ENCODE data around the gene HSPA5. TPM values are rescaled to one million over a fixed set of nuclear protein-coding genes. Genes with fewer than 3 reads are reported as not detected.
"Not testable (repeated sequence)": the region's sequence is repeated elsewhere in the genome, so short reads cannot be mapped to it uniquely, and the experiment has no call there.

Gene HSPA5
- polyA plus RNA-seq, 4 donors: 334 to 484 (median 389) TPM

DNA sequence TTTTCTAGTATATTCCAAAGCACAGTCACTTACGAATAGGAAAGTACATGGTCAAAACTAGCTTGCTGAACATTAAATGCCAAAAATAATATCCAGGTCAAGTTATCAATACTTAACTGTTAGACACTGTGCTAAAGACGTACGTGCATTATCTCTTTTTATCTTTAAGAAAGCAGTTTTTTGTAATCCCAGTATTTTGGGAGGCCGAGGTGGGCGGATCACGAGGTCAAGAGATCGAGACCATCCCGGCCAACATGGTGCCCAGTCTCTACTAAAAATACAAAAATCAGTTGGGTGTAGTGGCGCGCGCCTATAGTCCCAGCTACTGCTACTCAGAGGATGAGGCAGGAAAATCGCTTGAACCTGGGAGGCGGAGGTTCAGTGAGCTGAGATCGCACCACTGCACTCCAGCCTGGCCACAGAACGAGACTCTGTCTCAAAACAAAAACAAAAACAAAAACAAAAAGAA lies 2.7 kb upstream of the HSPA5 start:
- DNase-seq (ENCODE audit: low read depth in 4 of 4, low spot score in 3 of 4): no peak

DNA sequence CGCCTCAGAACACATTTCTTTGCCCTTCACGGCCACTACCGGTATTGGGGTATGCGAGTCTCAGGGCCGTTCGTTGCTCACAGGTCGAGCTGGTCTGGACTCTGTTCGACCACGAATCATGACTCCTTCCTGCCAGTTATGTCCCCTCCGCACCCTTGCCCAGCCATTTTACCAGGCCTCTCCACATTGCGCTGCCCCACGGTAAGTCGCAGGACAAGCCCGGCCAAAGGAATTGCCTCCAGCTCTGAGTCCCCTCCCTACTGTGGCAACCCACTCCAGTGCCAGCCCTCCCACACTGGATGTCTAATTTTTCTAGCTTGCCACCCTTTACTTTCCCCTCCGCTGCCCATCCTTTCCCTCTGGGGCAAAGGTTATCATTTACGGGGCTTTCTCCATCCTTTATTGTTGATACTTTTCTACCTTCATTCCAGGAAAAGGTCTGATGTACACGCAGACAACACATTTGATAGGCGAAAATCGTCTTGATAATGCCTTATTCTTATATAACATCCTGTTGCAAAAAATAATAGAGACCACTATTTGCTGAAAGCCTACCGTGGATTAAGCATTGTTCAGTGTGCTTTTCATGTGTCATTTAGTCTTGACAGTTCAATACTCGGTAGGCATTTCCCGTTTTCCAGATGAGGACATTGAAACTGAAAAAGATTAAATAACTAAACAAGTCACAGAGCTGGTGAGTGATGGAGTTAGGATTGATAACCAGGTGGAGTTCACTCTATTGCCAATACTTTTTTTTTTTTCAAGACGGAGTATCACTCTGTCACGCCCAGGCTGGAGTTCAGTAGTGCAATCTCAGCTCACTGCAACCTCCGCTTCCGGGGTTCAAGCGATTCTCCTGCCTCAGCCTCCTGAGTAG lies 958 bp upstream of the HSPA5 start:
- peak in 1 of 4 donors; percentile 14 for DNase-seq (ENCODE audit: low read depth in 4 of 4, low spot score in 3 of 4)

DNA sequence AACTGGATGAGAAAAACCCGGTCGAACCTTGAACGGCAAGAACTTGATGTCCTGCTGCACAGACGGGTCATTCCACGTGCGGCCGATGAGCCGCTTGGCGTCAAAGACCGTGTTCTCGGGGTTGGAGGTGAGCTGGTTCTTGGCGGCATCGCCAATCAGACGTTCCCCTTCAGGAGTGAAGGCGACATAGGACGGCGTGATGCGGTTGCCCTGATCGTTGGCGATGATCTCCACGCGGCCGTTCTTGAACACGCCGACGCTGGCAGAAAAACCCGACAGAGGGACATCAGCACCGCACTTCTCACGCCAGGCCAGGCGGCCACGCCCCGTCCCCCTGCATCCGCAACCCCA lies 519 bp downstream of the HSPA5 start:
- peak in 2 of 4 donors; percentile 8 to 10 for DNase-seq (ENCODE audit: low read depth in 4 of 4, low spot score in 3 of 4)

DNA sequence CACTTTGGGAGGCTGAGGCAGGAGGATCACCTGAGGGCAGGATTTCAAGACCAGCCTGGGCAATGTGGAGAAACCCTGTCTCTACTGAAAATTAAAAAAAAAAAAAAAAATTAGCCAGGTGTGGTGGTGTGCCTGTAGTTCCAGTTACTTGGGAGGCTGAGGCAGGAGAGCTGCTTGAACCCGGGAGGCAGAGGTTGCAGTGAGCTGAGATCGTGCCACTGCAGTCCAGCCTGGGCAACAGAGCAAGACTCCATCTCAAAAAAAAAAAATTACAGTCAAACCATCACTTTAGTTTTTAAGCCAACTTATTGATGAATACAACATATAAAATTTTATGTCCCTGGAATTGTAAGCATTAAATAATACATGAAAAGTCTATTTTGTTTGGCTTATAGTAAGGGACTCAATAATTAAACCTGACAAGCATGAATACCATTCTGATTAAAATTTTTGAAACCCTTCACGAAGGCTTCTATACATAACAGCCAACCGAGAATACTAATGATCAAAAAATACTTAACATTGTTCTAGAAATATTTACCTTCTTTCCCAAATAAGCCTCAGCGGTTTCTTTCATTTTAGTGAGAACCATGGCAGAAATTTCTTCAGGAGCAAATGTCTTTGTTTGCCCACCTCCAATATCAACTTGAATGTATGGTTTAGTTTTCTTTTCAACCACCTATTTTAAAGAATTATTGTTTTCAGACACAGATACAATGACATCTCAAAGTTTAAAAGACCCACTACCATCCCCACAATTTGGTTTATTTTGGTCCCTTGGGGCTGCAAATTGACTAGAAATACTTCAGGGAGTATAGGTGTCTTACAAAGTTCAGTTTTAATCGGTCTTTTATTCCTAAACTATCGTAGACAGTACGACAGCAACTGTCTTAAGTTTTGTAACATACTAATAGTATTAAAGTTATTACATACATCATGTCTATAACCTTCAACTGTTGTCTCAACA lies 1.2 kb downstream of the HSPA5 start:
- no peak for DNase-seq (ENCODE audit: low read depth in 4 of 4, low spot score in 3 of 4)

DNA sequence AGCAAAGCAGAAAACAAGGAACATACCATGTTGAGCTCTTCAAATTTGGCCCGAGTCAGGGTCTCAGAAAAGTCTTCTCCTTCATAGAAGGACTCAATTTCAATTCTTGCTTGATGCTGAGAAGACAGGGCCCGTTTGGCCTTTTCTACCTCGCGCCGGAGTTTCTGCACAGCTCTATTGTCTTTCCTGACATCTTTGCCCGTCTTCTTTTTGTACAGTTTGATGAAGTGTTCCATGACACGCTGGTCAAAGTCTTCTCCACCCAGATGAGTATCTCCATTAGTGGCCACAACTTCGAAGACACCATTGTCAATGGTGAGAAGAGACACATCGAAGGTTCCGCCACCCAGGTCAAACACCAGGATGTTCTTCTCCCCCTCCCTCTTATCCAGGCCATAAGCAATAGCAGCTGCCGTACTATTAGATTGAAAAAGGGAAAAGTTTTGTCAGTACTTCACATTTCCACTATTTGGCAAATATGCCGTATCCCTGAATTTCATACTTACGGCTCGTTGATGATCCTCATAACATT lies 2.2 kb downstream of the HSPA5 start:
- no peak for DNase-seq (ENCODE audit: low read depth in 4 of 4, low spot score in 3 of 4)

DNA sequence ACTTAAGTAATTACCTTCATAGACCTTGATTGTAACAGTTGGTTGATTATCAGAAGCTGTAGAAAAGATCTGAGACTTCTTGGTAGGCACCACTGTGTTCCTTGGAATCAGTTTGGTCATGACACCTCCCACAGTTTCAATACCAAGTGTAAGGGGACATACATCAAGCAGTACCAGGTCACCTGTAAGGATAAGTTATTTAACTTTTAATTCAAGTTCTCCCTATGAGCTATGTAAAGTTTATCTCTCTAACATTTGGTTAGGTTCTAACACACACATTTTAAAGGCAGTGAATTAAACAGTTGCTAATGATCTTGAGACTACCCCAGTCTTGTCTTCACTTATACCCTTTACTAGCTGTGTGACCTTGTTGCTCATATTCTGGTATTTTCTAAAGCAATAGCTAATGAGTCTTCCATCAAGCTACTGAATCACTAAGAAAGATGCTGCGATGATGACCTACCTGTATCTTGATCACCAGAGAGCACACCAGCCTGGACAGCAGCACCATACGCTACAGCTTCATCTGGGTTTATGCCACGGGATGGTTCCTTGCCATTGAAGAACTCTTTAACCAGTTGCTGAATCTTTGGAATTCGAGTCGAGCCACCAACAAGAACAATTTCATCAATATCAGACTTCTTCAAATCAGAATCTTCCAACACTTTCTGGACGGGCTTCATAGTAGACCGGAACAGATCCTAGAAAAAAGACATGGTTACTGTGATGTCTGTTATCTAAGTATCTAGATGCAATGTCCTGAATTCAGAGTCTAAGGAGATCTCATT lies 2.8 kb downstream of the HSPA5 start:
- DNase-seq (ENCODE audit: low read depth in 4 of 4, low spot score in 3 of 4): no peak

DNA sequence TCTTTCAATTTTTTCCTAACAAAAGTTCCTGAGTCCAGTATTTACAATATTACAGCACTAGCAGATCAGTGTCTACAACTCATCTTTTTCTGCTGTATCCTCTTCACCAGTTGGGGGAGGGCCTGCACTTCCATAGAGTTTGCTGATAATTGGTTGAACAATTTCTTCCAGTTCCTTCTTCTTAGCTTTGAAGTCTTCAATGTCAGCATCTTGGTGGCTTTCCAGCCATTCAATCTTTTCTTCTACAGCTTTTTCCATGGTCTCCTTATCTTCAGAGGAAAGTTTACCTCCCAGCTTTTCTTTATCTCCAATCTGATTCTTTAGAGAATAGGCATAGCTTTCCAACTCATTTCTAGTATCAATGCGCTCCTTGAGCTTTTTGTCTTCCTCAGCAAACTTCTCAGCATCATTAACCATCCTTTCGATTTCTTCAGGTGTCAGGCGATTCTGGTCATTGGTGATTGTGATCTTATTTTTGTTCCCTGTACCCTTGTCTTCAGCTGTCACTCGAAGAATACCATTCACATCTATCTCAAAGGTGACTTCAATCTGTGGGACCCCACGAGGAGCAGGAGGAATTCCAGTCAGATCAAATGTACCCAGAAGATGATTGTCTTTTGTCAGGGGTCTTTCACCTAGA lies 4.5 kb downstream of the HSPA5 start:
- DNase-seq (ENCODE audit: low read depth in 4 of 4, low spot score in 3 of 4): not testable (repeated sequence)

DNA sequence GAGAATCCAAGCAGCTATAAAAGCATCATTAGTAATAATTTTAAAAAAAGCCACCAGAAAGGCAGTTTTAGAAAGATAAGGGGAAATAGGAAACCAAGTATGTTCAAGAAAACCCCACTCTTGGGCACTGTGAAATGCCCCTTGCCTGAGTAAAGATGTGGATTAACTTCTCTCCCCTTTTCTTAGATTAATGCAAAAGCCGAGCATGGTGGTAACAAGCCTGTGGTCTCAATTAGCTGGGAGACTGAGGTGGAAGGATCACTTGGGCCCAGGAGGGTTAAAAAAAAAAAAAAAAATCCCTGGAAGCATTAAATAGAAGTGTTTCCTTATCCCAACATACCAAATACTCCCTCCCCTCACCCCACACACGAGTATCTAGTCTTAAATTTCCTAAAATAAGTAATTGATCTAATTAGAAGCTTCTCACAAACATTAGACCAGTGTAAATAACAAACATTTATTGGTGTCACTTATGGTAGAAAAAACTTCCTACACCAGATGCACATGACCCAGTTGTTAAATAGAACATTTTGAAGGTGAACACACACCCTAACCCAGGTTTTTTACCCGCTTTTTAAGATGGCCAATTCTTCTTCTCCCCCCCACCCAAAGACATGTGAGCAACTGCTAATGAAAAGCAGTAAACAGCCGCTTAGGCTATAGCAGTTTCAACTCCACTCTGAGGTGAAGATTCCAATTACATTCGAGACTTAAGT lies 5.2 kb downstream of the HSPA5 start:
- DNase-seq (ENCODE audit: low read depth in 4 of 4, low spot score in 3 of 4): no peak

DNA sequence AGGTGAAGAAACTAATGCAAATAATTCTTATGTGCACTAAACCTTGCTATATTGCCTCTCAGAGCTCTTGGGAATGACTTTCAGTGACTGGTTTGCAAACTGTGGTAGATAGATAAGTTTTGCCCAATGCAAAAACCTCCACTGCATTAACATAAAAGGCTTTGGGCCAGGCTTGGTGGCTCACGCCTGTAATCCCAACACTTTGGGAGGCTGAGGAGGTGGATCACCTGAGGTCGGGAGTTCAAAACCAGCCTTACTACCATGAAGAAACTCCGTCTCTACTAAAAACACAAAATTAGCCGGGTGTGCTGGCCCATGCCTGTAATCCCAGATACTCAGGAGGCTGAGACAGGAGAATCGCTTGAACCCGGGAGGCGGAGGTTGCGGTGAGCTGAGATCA lies 7.0 kb downstream of the HSPA5 start:
- DNase-seq (ENCODE audit: low read depth in 4 of 4, low spot score in 3 of 4): not testable (repeated sequence)

DNA sequence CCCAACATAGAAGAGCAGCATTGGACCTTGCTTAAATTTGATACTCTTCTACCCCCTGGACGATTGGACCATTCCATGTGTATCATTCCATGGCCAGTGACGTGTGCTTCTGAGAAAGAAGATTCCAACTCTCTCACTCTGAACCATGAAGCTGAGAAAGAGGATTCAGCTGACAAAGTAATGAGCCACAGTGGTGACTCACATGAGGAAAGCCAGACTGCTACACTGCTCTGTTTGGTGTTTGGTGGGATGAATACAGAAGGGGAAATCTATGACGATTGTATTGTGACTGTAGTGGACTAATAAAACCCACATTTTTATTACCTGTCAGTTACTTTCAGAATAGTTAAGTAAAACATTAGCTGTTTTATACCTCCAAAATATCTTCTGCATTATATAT lies 7.5 kb downstream of the HSPA5 start:
- DNase-seq (ENCODE audit: low read depth in 4 of 4, low spot score in 3 of 4): no peak

DNA sequence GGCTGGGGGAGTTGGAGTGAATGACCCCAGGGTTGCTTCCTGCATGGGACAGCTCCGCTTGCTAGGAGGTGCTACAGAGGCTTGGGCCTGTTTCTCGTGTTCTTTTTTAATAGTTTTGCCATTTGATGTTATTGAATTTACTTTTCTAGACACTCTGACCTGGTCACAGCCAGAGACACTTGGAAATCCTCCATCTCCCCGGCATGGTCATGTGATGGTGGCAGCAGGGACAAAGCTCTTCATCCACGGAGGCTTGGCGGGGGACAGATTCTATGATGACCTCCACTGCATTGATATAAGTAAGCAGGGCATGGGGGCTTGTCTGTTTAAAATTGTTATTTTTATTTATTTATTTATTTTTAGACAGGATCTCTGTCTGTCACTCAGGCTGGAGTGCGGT lies 13.4 kb downstream of the HSPA5 start:
- no peak for DNase-seq (ENCODE audit: low read depth in 4 of 4, low spot score in 3 of 4)

DNA sequence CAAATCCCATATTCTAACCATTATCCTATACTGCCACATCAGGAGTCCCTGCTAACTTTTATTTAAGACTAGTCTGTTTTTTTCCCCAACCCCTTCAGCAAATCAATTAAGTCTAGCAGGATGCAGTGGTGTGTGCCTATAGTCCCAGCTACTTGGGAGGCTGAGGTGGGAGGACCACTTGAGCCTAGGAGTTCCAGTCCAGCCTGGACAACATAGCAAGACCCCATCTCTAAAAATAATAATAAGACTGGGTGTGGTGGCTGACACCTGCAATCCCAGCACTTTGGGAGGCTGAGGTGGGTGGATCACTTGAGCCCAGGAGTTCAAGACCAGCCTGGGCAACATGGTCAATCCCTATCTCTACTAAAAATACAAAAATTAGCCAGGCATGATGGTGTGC lies 16.3 kb downstream of the HSPA5 start:
- not testable (repeated sequence) for DNase-seq (ENCODE audit: low read depth in 4 of 4, low spot score in 3 of 4)

DNA sequence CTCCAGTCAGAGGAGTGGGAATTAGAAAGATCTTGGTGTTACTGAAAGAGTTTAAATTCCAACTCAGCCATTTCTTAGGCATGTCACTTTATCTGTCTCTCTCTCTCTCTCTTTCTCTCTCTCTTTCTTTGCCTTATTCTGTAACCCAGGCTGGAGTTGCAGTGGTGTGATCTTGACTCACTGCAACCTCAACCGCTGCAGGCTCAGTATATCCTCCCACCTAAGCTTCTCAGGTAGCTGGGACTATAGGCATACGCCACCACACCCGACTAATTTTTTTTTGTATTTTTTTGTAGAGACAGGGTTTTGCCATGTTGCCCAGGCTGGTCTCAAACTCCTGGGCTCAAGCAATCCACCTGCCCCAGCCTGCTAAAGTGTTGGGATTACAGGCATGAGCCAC lies 22.5 kb downstream of the HSPA5 start:
- DNase-seq (ENCODE audit: low read depth in 4 of 4, low spot score in 3 of 4): no peak

DNA sequence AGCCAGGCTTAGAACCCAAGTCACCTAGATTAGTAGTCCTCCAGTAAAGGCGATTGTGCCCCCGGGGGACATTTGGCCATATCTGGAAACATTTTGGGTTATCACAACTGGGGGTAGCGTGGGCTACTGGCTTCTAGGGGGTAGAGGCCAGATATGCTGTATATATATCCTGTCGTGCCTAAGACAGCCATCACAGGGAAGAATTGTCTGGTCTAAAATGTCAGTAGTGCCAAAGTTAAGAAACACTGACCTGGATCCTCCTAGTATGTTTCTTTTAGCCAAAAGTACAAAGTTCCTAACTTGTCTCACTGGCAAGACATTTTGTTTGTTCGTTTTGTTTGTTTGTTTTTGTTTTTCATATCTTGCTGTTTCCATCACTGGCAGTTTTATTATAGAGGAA lies 27.0 kb downstream of the HSPA5 start:
- no peak for DNase-seq (ENCODE audit: low read depth in 4 of 4, low spot score in 3 of 4)

DNA sequence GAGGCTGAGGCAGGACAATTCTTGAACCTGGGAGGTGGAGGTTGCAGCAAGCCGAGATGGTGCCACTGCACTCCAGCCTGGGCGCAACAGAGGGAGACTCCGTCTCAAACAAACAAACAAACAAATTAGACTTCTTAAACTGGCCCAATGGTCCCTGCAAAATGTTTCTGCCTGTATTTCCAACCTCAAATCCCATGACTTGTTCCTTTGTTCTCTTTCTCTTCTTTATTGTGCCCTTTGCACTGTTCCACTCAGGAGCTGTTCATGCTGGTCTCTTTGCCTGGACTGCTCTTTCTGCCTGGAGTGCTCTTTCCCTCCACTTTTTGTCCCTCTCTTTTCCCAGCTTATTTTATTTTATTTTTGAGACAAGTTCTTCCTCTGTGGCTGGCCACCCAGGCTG lies 36.7 kb downstream of the HSPA5 start:
- no peak for DNase-seq (ENCODE audit: low read depth in 4 of 4, low spot score in 3 of 4)

DNA sequence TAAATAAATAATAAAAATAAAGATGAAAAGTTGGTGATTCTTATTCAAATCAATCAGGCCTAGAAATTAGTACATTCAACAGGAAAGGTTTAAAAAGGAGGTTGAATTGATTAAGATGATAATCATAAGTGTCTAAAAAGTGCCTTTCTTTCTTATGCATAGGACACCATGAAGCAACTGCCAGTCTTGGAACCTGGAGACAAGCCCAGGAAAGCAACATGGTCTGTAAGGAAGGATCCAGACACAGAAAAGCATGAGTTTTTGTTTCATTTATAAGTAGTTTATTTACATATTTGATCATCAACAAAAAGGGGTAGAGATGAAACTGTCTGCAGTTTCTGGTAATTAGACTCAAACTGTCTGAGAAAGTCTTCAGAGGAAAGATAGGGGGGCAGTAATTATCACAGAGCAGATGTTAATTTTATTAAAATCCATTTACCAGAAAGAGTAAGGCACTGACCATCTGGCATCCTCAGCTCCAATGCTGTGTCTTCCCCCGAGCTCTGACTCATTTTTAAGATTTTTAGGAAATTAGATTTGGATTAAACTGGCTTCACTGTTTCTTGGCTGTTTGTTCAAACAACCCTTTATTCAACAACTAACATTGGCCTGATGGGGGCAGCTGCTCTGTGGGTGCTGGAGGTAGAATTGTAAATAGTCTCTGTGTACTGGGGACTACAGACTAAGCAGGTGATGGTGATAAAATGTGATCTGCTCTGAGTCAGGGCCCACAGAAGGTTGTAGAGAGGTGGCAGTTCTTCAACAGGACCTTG lies 38.1 kb downstream of the HSPA5 start:
- no peak for DNase-seq (ENCODE audit: low read depth in 4 of 4, low spot score in 3 of 4)

DNA sequence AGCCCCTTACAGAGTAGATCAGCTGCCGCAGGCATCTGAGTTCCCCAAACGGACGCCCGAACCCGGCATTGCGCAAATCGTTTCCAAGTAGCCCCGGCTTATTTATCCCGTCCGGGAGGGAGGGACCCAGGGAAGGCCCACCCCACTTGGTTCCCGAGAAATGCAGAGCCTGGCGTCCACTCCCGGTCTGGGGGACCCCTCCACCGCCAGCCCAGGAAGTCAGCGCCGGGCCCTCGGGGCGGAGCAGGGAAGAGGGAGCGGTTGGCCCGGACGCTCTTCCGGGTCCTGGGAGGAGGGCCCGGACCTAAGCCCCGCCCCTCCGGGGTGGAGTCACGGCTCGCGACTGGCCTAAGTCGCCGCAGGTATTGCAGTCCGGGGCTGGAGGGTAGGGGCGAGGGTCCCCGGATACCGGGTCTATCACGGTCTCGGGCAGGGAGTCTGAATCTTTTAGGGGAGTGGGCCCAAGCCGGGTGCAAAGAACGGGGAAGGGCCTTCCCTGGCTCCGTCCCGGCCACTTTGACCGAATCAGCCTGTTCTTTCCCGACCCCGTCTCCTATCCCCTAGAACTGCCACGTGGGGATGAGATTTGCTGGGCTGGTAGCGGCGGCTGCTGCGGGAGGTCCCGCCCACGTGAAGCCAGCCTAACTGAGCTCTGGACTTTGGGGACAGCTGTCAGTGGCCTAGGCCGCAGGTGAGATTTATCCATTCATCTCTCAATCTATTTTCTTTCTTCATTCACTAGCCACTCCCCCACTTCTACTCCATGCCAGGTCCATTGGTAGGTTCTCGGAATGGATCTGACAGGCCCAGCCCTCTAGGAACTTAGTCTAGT lies 40.7 kb downstream of the HSPA5 start, which contains the start of gene RABEPK:
Gene RABEPK (plus strand): TSS at position 327 of the 832 bp plus-strand sequence. CDS start 2,472 bp downstream, outside the sequence.
- DNase-seq (ENCODE audit: low read depth in 4 of 4, low spot score in 3 of 4): peak; percentile 86 to 89 (median 89)
